Measurements from ENCODE around the gene EML4. TPM values are rescaled to one million over a fixed set of nuclear protein-coding genes. Genes with fewer than 3 reads are reported as not detected.

Gene EML4
- total and polyA plus RNA-seq, 2 of the 13 experiments (the other 11 are each of a cell fraction or from before 2014, with no cell fraction given), result 243 to 476 TPM

- TF ChIP-seq ZNF407 (CRISPR knock-in tag; IDR thresholded peaks at IDR 0.05; ENCODE audit: not compliant biosample characterization), result no peak
- TF ChIP-seq MYC (CRISPR knock-in tag; IDR thresholded peaks at IDR 0.05; ENCODE audit: borderline replicate concordance), result 0 out of 2 replicates have a peak, but pooled peaks have one; percentile 14
- no peak for TF ChIP-seq TCF12 (IDR thresholded peaks at IDR 0.05)
- peak; percentile 58; the same call in 1 of the 2 replicates for TF ChIP-seq TCF12 (CRISPR knock-in tag; IDR thresholded peaks at IDR 0.05)
- 0 out of 2 replicates have a peak, but pooled peaks have one; percentile 57 for TF ChIP-seq ZNF563 (CRISPR knock-in tag; IDR thresholded peaks at IDR 0.05)
- peak; percentile 61; the same call in 1 of the 2 replicates for TF ChIP-seq GMEB1 (CRISPR knock-in tag; IDR thresholded peaks at IDR 0.05; ENCODE audit: borderline replicate concordance)
- TF ChIP-seq ZBTB7B (CRISPR knock-in tag; IDR thresholded peaks at IDR 0.05), result peak; percentile 97
- TF ChIP-seq RERE (CRISPR knock-in tag; IDR thresholded peaks at IDR 0.05; ENCODE audit: low read depth), result peak; percentile 79
- TF ChIP-seq YEATS4 (CRISPR knock-in tag; IDR thresholded peaks at IDR 0.05; ENCODE audit: borderline replicate concordance), result no peak
Observed at GRCh38 chr2:42137125-42137841, 31.9 kb upstream of the EML4 start (continued).

All from HepG2 (cell line).